Nephron progenitor cell (in vitro differentiated cells): ENCODE data around the gene NRBF2.

Source experiments
- DNase-seq: peaks from one replicate; pipeline ENCODE4 v3.0.0; 2021
- H3K27ac Mint-ChIP-seq: 2 replicates; pipeline ENCODE4 v1.8.0; 2021; ENCODE audit warnings: mild to moderate bottlenecking, moderate library complexity, mixed read lengths
- H3K27me3 Mint-ChIP-seq: 2 replicates; pipeline ENCODE4 v1.8.0; 2021; ENCODE audit warnings: mild to moderate bottlenecking, low read depth, mixed read lengths; ENCODE audit not compliant: poor library complexity
- H3K36me3 Mint-ChIP-seq: 2 replicates; pipeline ENCODE4 v1.8.0; 2021; ENCODE audit warnings: low read depth, mixed read lengths
- H3K4me1 Mint-ChIP-seq: 2 replicates; pipeline ENCODE4 v1.8.0; 2021; ENCODE audit warnings: mixed read lengths
- H3K4me3 Mint-ChIP-seq: 2 replicates; pipeline ENCODE4 v1.8.0; 2021; ENCODE audit warnings: mild to moderate bottlenecking, moderate library complexity, mixed read lengths
- H3K9me3 Mint-ChIP-seq: 2 replicates; pipeline ENCODE4 v1.8.0; 2021; ENCODE audit warnings: mild to moderate bottlenecking, moderate library complexity, mixed read lengths
- TF ChIP-seq, protein P1 (sequence below): fragments of 200-600 bp; sonication (generic); IDR thresholded peaks from 2 replicates; pipeline ENCODE4 v1.5.0; 2021; ENCODE audit warnings: antibody characterized with exemption

The NRBF2 gene

DNA sequence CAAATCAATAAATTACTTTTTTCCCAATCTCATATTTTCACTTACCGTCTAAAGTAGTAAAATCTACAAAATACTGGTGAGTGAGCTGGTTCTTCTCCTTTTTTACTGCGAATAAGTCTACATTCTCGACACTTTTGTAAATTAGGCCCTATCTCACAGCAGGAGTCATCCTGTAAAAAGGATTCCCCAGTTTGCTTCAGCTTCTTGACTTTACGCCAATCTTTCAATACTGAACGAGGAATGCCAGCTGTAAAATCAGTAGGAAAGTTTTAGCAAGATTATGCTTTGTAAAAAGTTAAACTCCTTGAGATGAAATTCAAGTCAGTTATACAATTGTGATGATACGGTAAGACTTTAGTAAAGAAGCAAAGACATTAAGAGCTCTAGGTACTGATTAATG is 67.3 kb downstream of the NRBF2 start:
- H3K27me3 Mint-ChIP-seq, result no peaks in the 10 kb centered on the region
- no peak overlapping the region for H3K27ac Mint-ChIP-seq
- peaks cover 49% of the 10 kb centered on the region for H3K36me3 Mint-ChIP-seq
- DNase-seq, result no peak
- H3K9me3 Mint-ChIP-seq, result no peaks in the 10 kb centered on the region
- no peaks in the 10 kb centered on the region for H3K4me1 Mint-ChIP-seq
- no peak overlapping the region for H3K4me3 Mint-ChIP-seq
- TF ChIP-seq, protein P1, sequence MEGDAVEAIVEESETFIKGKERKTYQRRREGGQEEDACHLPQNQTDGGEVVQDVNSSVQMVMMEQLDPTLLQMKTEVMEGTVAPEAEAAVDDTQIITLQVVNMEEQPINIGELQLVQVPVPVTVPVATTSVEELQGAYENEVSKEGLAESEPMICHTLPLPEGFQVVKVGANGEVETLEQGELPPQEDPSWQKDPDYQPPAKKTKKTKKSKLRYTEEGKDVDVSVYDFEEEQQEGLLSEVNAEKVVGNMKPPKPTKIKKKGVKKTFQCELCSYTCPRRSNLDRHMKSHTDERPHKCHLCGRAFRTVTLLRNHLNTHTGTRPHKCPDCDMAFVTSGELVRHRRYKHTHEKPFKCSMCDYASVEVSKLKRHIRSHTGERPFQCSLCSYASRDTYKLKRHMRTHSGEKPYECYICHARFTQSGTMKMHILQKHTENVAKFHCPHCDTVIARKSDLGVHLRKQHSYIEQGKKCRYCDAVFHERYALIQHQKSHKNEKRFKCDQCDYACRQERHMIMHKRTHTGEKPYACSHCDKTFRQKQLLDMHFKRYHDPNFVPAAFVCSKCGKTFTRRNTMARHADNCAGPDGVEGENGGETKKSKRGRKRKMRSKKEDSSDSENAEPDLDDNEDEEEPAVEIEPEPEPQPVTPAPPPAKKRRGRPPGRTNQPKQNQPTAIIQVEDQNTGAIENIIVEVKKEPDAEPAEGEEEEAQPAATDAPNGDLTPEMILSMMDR, result no peak

DNA sequence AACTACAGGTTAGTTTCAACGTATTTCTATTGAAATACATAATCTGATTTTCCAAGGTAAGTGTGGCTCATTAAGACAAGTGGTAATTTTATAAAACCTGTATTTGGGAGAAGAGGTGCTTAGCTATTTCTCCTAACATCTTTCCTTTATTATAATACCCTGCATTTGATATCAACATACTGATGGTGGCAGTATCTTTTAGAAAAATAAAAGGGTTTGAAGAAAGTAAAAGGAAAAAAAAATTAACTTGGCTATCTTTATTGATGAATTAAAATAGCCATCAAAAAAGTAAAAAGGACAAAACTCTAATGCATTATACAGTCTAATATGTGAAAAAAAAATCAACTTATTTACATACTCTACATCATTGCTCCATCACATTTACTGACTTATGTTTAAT is 68.0 kb downstream of the NRBF2 start:
- Mint-ChIP-seq H3K27me3 (no peaks in the 10 kb centered on the region), H3K27ac (no peak overlapping the region)

More for the DNA sequence above, 68.0 kb downstream of the NRBF2 start:
- TF ChIP-seq, protein P1, result no peak
- Mint-ChIP-seq H3K9me3 (no peaks in the 10 kb centered on the region), H3K36me3 (peaks cover 43% of the 10 kb centered on the region), H3K4me1 (no peaks in the 10 kb centered on the region), H3K4me3 (no peak overlapping the region)
- DNase-seq, result no peak
